CD4-positive, alpha-beta T cell treated with Interferon alpha-2 for 1 hour (primary cell): ENCODE measurements around the gene BBS5.
"Not testable (repeated sequence)": the region's sequence is repeated elsewhere in the genome, so short reads cannot be mapped to it uniquely, and the experiment has no call there.

Experiments used
- DNase-seq, 2 donors: peaks; one replicate each; pipeline ENCODE4 v3.0.0-alpha.2; 2020 to 2022

The BBS5 gene

GRCh38 chr2:169479257-169480078 lies at the start of gene BBS5:
BBS5 (plus strand) TSS chr2:169479494; CDS start chr2:169479554, 60 bp downstream.
- peak; percentile 60 to 76 for DNase-seq

GRCh38 chr2:169431772-169432171 lies 47.5 kb upstream of the BBS5 start:
- not testable (repeated sequence) for DNase-seq

GRCh38 chr2:169434236-169434635 lies 45.1 kb upstream of the BBS5 start:
- DNase-seq = not testable (repeated sequence)

- DNase-seq = no peak
Observed at GRCh38 chr2:169438466-169439072, 40.7 kb upstream of the BBS5 start.

- DNase-seq = no peak
Observed at GRCh38 chr2:169439900-169440299, 39.4 kb upstream of the BBS5 start.

- no peak for DNase-seq
Observed at GRCh38 chr2:169446452-169446851, 32.8 kb upstream of the BBS5 start.

- DNase-seq = no peak
Observed at GRCh38 chr2:169448316-169448715, 31.0 kb upstream of the BBS5 start.

- DNase-seq = no peak
Observed at GRCh38 chr2:169448865-169449264, 30.4 kb upstream of the BBS5 start.

- DNase-seq = peak in 1 of 2 donors; percentile 15
Observed at GRCh38 chr2:169452080-169452479, 27.2 kb upstream of the BBS5 start.

GRCh38 chr2:169453044-169453443 lies 26.2 kb upstream of the BBS5 start:
- DNase-seq = not testable (repeated sequence)

- DNase-seq = no peak
Observed at GRCh38 chr2:169461143-169461542, 18.2 kb upstream of the BBS5 start.

- no peak for DNase-seq
Observed at GRCh38 chr2:169462896-169463695, 16.2 kb upstream of the BBS5 start.

- DNase-seq = no peak
Observed at GRCh38 chr2:169464466-169464865, 14.8 kb upstream of the BBS5 start.

- DNase-seq = no peak
Observed at GRCh38 chr2:169464882-169465281, 14.4 kb upstream of the BBS5 start.

GRCh38 chr2:169468841-169469240 lies 10.5 kb upstream of the BBS5 start:
- DNase-seq = no peak

- DNase-seq = no peak
Observed at GRCh38 chr2:169469952-169470572, 9.2 kb upstream of the BBS5 start.

GRCh38 chr2:169472249-169472648 lies 7.0 kb upstream of the BBS5 start:
- no peak for DNase-seq

- no peak for DNase-seq
Observed at GRCh38 chr2:169476459-169476858, 2.8 kb upstream of the BBS5 start.

- DNase-seq = no peak
Observed at GRCh38 chr2:169478339-169478738, 955 bp upstream of the BBS5 start.

GRCh38 chr2:169478745-169479256 lies 493 bp upstream of the BBS5 start:
- DNase-seq = no peak

- DNase-seq = no peak
Observed at GRCh38 chr2:169480079-169480465, 778 bp downstream of the BBS5 start.

- DNase-seq = no peak
Observed at GRCh38 chr2:169485650-169486138, 6.4 kb downstream of the BBS5 start.

- no peak for DNase-seq
Observed at GRCh38 chr2:169486487-169486886, 7.2 kb downstream of the BBS5 start.
